Panc1 (cell line): Measurements from ENCODE around the gene CYBRD1. TPM values are rescaled to one million over a fixed set of nuclear protein-coding genes. Genes with fewer than 3 reads are reported as not detected.

Source experiments
- ATAC-seq: fragments of 200-7000 bp; cut with Tn5 transposase; 2 replicates; pipeline ENCODE4 v1.9.1; 2020; ENCODE audit warnings: mild to moderate bottlenecking, moderate library complexity
- BruUV-seq: library from RNA; stranded (reverse); fragments of 400-500 nt; replicated peaks from 2 replicates; lab custom pipeline; 2021; lab: Mats Ljungman, UMichigan
- CTCF ChIA-PET: fragments of 300-600 bp; sonication (Branson Sonifier 250); formaldehyde crosslinking; loops from one replicate; lab custom pipeline; 2022; ENCODE audit warnings: antibody characterized with exemption; lab: Charles Lee
- POLR2A ChIA-PET: fragments of 300-600 bp; sonication (Branson Sonifier 250); formaldehyde crosslinking; loops from one replicate; lab custom pipeline; 2022; ENCODE audit warnings: antibody characterized with exemption; lab: Charles Lee
- DNase-seq: peaks from one replicate; pipeline ENCODE4 v3.0.0-alpha.2; 2010; ENCODE audit warnings: low read depth, low spot score
- H3K27ac ChIP-seq: 2 replicates; pipeline ENCODE4 v1.5.1; 2011; ENCODE audit warnings: mild to moderate bottlenecking, low read length, inconsistent platforms
- H3K27me3 ChIP-seq: fragments of 200-500 bp; sonication (Bioruptor generic); 2 replicates; pipeline ENCODE4 v1.6.0; 2014; ENCODE audit warnings: low read length, inconsistent platforms; ENCODE audit not compliant: control insufficient read depth, insufficient read depth
- H3K36me3 ChIP-seq: fragments of 200-500 bp; sonication (Bioruptor generic); 2 replicates; pipeline ENCODE4 v1.5.1; 2014; ENCODE audit warnings: inconsistent platforms, mild to moderate bottlenecking, low read length, moderate library complexity; ENCODE audit not compliant: control insufficient read depth, insufficient read depth
- H3K4me1 ChIP-seq: 2 replicates; pipeline ENCODE4 v1.5.1; 2011; ENCODE audit warnings: inconsistent platforms, mild to moderate bottlenecking, low read length, moderate library complexity; ENCODE audit not compliant: control insufficient read depth, insufficient read depth
- H3K4me3 ChIP-seq, 2 experiments: 2 replicates each; pipeline ENCODE4 v1.5.1; 2011 to 2012; ENCODE audit warnings: low read depth in 2 of 2, low read length in 2 of 2, mild to moderate bottlenecking in 2 of 2, inconsistent platforms in 1 of 2, moderate library complexity in 1 of 2
- H3K9me3 ChIP-seq: fragments of 200-500 bp; sonication (Bioruptor generic); 2 replicates; pipeline ENCODE4 v1.5.1; 2014; ENCODE audit warnings: low read depth, mild to moderate bottlenecking, inconsistent platforms, low read length, moderate library complexity; ENCODE audit not compliant: control insufficient read depth, insufficient read depth
- POLR2AphosphoS5 ChIP-seq: IDR thresholded peaks from 2 replicates; pipeline ENCODE4 v1.6.1; 2012; ENCODE audit warnings: mild to moderate bottlenecking, low read depth, low read length, moderate library complexity
- SIN3A ChIP-seq: IDR thresholded peaks from 2 replicates; pipeline ENCODE4 v1.6.1; 2012; ENCODE audit warnings: low read depth, mild to moderate bottlenecking, low read length, moderate library complexity, borderline replicate concordance; ENCODE audit not compliant: insufficient read depth
- TCF7L2 ChIP-seq: IDR thresholded peaks from 2 replicates; pipeline ENCODE4 v1.6.1; 2011; ENCODE audit warnings: mild to moderate bottlenecking, low read depth, low read length, inconsistent platforms
- in situ Hi-C: cut with HindIII; loops from 2 replicates; pipeline ENCODE4 v1.10.0; 2016; ENCODE audit warnings: low sequenced_read_pairs, low pct_unique_long_range_greater_than_20kb
- intact Hi-C: fragments of 100-400 bp; cut with micrococcal nuclease; formaldehyde crosslinking; loops from one replicate; pipeline ENCODE4 v1.10.0; 2022; ENCODE audit not compliant: unreplicated experiment
- total RNA-seq: library from RNA; stranded (reverse); gene quantifications from one replicate; pipeline ENCODE4 v1.2.1, GENCODE V29; 2021; ENCODE audit not compliant: unreplicated experiment
- TF ChIP-seq, protein P1 (sequence below), 2 experiments: IDR thresholded peaks; 2 replicates each; pipeline ENCODE4 v1.6.1; 2011 to 2012; ENCODE audit warnings: low read depth in 2 of 2, control low read depth in 1 of 2, low read length in 1 of 2, mild to moderate bottlenecking in 1 of 2, moderate library complexity in 1 of 2; ENCODE audit not compliant: insufficient read depth in 1 of 2
- TF ChIP-seq, protein P2 (sequence below): fragments of 450-650 bp; IDR thresholded peaks from 2 replicates; pipeline ENCODE4 v1.5.1; 2017; ENCODE audit warnings: mild to moderate bottlenecking

The CYBRD1 gene
- total RNA-seq, 1 experiment from 2014 or later, result 2.5 TPM

DNA sequence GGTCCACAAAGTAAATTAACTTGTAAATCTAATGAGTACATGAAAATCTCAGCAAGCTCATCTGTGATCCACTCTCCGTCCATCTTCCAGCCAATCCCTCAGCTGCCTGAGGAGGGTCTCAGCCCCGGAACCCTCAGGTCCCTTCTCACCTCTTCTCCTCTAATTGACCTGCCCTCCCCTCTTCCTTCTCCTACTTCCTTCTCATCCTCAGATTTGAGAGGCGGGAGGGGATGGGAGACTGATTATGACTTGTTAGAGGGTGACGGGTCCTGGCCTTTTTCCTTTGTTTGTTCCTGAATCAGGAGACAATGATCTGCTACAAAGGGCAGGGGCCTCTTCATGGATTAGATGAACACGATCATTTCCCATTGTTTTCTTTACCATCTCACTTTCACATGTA lies 80.1 kb downstream of the CYBRD1 start:
- POLR2A ChIA-PET, result no interaction called here
- Histone ChIP-seq H3K4me3 (no peak overlapping the region), H3K9me3 (no peaks in the 10 kb centered on the region), H3K4me1 (no peaks in the 10 kb centered on the region), H3K27me3 (no peaks in the 10 kb centered on the region), H3K36me3 (no peaks in the 10 kb centered on the region), H3K27ac (no peak overlapping the region)
- in situ Hi-C loops, result no loop called here
- ATAC-seq, result no peak
- CTCF ChIA-PET, result no interaction called here
- no peak for DNase-seq
- TF ChIP-seq, protein P1, sequence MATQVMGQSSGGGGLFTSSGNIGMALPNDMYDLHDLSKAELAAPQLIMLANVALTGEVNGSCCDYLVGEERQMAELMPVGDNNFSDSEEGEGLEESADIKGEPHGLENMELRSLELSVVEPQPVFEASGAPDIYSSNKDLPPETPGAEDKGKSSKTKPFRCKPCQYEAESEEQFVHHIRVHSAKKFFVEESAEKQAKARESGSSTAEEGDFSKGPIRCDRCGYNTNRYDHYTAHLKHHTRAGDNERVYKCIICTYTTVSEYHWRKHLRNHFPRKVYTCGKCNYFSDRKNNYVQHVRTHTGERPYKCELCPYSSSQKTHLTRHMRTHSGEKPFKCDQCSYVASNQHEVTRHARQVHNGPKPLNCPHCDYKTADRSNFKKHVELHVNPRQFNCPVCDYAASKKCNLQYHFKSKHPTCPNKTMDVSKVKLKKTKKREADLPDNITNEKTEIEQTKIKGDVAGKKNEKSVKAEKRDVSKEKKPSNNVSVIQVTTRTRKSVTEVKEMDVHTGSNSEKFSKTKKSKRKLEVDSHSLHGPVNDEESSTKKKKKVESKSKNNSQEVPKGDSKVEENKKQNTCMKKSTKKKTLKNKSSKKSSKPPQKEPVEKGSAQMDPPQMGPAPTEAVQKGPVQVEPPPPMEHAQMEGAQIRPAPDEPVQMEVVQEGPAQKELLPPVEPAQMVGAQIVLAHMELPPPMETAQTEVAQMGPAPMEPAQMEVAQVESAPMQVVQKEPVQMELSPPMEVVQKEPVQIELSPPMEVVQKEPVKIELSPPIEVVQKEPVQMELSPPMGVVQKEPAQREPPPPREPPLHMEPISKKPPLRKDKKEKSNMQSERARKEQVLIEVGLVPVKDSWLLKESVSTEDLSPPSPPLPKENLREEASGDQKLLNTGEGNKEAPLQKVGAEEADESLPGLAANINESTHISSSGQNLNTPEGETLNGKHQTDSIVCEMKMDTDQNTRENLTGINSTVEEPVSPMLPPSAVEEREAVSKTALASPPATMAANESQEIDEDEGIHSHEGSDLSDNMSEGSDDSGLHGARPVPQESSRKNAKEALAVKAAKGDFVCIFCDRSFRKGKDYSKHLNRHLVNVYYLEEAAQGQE (IDR thresholded peaks at IDR 0.05; ENCODE audit: insufficient read depth in 1 of 2, low read depth in 2 of 2, low read length in 1 of 2), result no peak
- no peak for TF ChIP-seq POLR2AphosphoS5
- TF ChIP-seq SIN3A, result no peak
- TF ChIP-seq TCF7L2, result no peak
- TF ChIP-seq, protein P2, sequence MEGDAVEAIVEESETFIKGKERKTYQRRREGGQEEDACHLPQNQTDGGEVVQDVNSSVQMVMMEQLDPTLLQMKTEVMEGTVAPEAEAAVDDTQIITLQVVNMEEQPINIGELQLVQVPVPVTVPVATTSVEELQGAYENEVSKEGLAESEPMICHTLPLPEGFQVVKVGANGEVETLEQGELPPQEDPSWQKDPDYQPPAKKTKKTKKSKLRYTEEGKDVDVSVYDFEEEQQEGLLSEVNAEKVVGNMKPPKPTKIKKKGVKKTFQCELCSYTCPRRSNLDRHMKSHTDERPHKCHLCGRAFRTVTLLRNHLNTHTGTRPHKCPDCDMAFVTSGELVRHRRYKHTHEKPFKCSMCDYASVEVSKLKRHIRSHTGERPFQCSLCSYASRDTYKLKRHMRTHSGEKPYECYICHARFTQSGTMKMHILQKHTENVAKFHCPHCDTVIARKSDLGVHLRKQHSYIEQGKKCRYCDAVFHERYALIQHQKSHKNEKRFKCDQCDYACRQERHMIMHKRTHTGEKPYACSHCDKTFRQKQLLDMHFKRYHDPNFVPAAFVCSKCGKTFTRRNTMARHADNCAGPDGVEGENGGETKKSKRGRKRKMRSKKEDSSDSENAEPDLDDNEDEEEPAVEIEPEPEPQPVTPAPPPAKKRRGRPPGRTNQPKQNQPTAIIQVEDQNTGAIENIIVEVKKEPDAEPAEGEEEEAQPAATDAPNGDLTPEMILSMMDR, result no peak
- BruUV-seq, result no TSS peak
- intact Hi-C loops, result no loop called here

Other genes starting within 250 kb of the CYBRD1 start
- gene METTL8, start 88.5 kb upstream of the CYBRD1 start, total RNA-seq, result 27.7 TPM
- gene DCAF17, start 88.2 kb upstream of the CYBRD1 start, total RNA-seq, result 19.0 TPM
- 72.8 TPM for gene DYNC1I2, start 165.0 kb downstream of the CYBRD1 start, total RNA-seq